A549 (cell line): ENCODE results near the gene IRF2BPL. TPM values are rescaled to one million over a fixed set of nuclear protein-coding genes. Genes with fewer than 3 reads are reported as not detected.
A peak's percentile ranks its signal among the peaks of the same experiment; 100 is the strongest.
"Not testable (repeated sequence)": the region's sequence is repeated elsewhere in the genome, so short reads cannot be mapped to it uniquely, and the experiment has no call there.

Experiments used
- ATAC-seq, 2 experiments: fragments of 200-7000 bp in 1 of 2; fragments of >200 bp in 1 of 2; cut with Nextera tagmentation in 1 of 2; cut with Tn5 transposase in 1 of 2; 3 replicates each; pipeline versions ENCODE4 v1.8.0 to v1.9.1; 2018 to 2020; ENCODE audit warnings: mild to moderate bottlenecking in 1 of 2, moderate library complexity in 1 of 2
- CTCF ChIA-PET: fragments of 300-600 bp; sonication (Branson Sonifier 250); formaldehyde crosslinking; extraction: SDS; loops from one replicate; lab custom pipeline; 2021; ENCODE audit warnings: antibody characterized with exemption, inconsistent platforms; lab: Yijun Ruan, JAX
- POLR2A ChIA-PET: fragments of 350-600 bp; formaldehyde crosslinking; extraction: SDS; loops from one replicate; lab custom pipeline; 2021; ENCODE audit warnings: antibody characterized with exemption, inconsistent platforms; lab: Yijun Ruan, JAX
- DNase-seq, 2 experiments: peaks; one replicate each; pipeline versions ENCODE4 v3.0.0 to v3.0.0-alpha.2; 2011 to 2016; ENCODE audit warnings: low read depth in 1 of 2, low spot score in 1 of 2
- FAIRE-seq: peaks from 2 replicates; lab custom pipeline; 2011; peaks lifted over from hg19 to GRCh38; lab: Jason Lieb, UNC
- H3K27ac ChIP-seq, 2 experiments: fragments of >200 bp; sonication (Bioruptor Twin); formaldehyde crosslinking; 3 replicates each; pipeline ENCODE4 v1.5.1; 2016 to 2017
- H3K4me1 ChIP-seq: fragments of >200 bp; sonication (Bioruptor Twin); formaldehyde crosslinking; 3 replicates; pipeline ENCODE4 v1.6.1; 2016
- H3K4me2 ChIP-seq: fragments of >200 bp; sonication (Bioruptor Twin); formaldehyde crosslinking; 3 replicates; pipeline ENCODE4 v1.6.1; 2016
- H3K4me3 ChIP-seq: fragments of >200 bp; sonication (Bioruptor Twin); formaldehyde crosslinking; 3 replicates; pipeline ENCODE4 v1.5.1; 2016
- H3K9me3 ChIP-seq: fragments of >200 bp; sonication (Bioruptor Twin); formaldehyde crosslinking; 3 replicates; pipeline ENCODE4 v1.6.1; 2016
- CBX2 ChIP-seq: fragments of 200-600 bp; sonication (generic); IDR thresholded peaks from 2 replicates; pipeline ENCODE4 v1.6.1; 2016; ENCODE audit warnings: low read depth, mild to moderate bottlenecking, borderline replicate concordance
- ESRRA ChIP-seq: fragments of 150-350 bp; IDR thresholded peaks from 2 replicates; pipeline ENCODE4 v1.6.1; 2014; ENCODE audit warnings: mild to moderate bottlenecking, low read length, borderline replicate concordance
- FOSL2 ChIP-seq, 2 experiments: fragments of 450-650 bp in 1 of 2; fragments of >200 bp in 1 of 2; sonication (Bioruptor Twin) in 1 of 2; formaldehyde crosslinking; IDR thresholded peaks; 2 replicates each; pipeline versions ENCODE4 v1.5.0 to v1.6.1; 2016 to 2020; ENCODE audit warnings: mild to moderate bottlenecking in 1 of 2, moderate library complexity in 1 of 2
- FOXS1 ChIP-seq: fragments of 250-450 bp; sonication (Bioruptor Pico); IDR thresholded peaks from 2 replicates; pipeline ENCODE4 v1.5.0; 2020; ENCODE audit warnings: mild to moderate bottlenecking, moderate library complexity
- JUNB ChIP-seq: fragments of >200 bp; sonication (Bioruptor Twin); formaldehyde crosslinking; IDR thresholded peaks from 2 replicates; pipeline ENCODE4 v1.6.1; 2016
- MAFK ChIP-seq: fragments of 450-650 bp; IDR thresholded peaks from 2 replicates; pipeline ENCODE4 v1.6.1; 2014; ENCODE audit not compliant: partially characterized antibody
- MAZ ChIP-seq: fragments of 150-350 bp; IDR thresholded peaks from 2 replicates; pipeline ENCODE4 v1.6.1; 2014; ENCODE audit warnings: antibody characterized with exemption, low read depth, low read length, borderline replicate concordance
- MYC ChIP-seq: IDR thresholded peaks from 2 replicates; pipeline ENCODE4 v1.6.1; 2012; ENCODE audit warnings: mild to moderate bottlenecking, inconsistent platforms, low read length, improper control_type of control experiment, borderline replicate concordance
- RAD21 ChIP-seq, 2 experiments: fragments of >200 bp in 1 of 2; sonication (Bioruptor Twin) in 1 of 2; formaldehyde crosslinking in 1 of 2; IDR thresholded peaks in 1 of 2; conservative IDR thresholded peaks in 1 of 2; 2 replicates in 1 of 2; 3 replicates in 1 of 2; pipeline ENCODE4 v1.6.1; 2012 to 2018; ENCODE audit warnings: inconsistent platforms in 1 of 2
- RCOR1 ChIP-seq: fragments of 150-350 bp; IDR thresholded peaks from 2 replicates; pipeline ENCODE4 v1.6.1; 2014; ENCODE audit warnings: antibody characterized with exemption, low read length, low read depth
- SMC3 ChIP-seq: fragments of >200 bp; sonication (Bioruptor Twin); formaldehyde crosslinking; IDR thresholded peaks from 3 replicates; pipeline ENCODE4 v1.6.1; 2018; ENCODE audit warnings: inconsistent platforms
- ZFP36 ChIP-seq: fragments of 450-650 bp; IDR thresholded peaks from 2 replicates; pipeline ENCODE4 v1.6.1; 2014; ENCODE audit warnings: borderline replicate concordance; ENCODE audit not compliant: partially characterized antibody
- ZSCAN20 ChIP-seq: fragments of 250-450 bp; sonication (Bioruptor Pico); IDR thresholded peaks from 2 replicates; pipeline ENCODE4 v1.8.0; 2022; ENCODE audit warnings: mild to moderate bottlenecking, moderate library complexity
- WGBS: methylation state at CpG from one replicate; pipeline ENCODE4 v1.1.6; 2017; ENCODE audit errors: missing lambda C conversion rate; 5-methylcytosine and 5-hydroxymethylcytosine counted together
- polyA plus RNA-seq, 4 experiments: library from polyadenylated mRNA; depleted of rRNA in 3 of 4; stranded (reverse); fragments of >200 nt; fragmentation: RNase III in 1 of 4; extraction: RNeasy Plus Mini Kit Qiagen cat#74134 plus additional on column Dnase treatment in 1 of 4; gene quantifications; 2 replicates in 3 of 4; 3 replicates in 1 of 4; pipeline ENCODE4 v1.2.3, GENCODE V29; 2011 to 2017
- TF ChIP-seq, protein P1 (sequence below): IDR thresholded peaks from 2 replicates; pipeline ENCODE4 v1.6.1; 2012
- TF ChIP-seq, protein P2 (sequence below): fragments of >200 bp; sonication (Bioruptor Twin); formaldehyde crosslinking; IDR thresholded peaks from 2 replicates; pipeline ENCODE4 v1.6.1; 2016
- TF ChIP-seq, protein P3 (sequence below): fragments of 200-600 bp; sonication (generic); IDR thresholded peaks from 2 replicates; pipeline ENCODE4 v1.6.1; 2016; ENCODE audit warnings: antibody characterized with exemption, mild to moderate bottlenecking, moderate library complexity
- TF ChIP-seq, protein P4 (sequence below): fragments of 150-350 bp; IDR thresholded peaks from 2 replicates; pipeline ENCODE4 v1.6.1; 2014; ENCODE audit warnings: low read depth, mild to moderate bottlenecking, low read length

The IRF2BPL gene
- polyA plus RNA-seq, 2 of the 4 experiments (the other 2 are of a cell fraction) = 18.1 to 28.3 TPM

DNA sequence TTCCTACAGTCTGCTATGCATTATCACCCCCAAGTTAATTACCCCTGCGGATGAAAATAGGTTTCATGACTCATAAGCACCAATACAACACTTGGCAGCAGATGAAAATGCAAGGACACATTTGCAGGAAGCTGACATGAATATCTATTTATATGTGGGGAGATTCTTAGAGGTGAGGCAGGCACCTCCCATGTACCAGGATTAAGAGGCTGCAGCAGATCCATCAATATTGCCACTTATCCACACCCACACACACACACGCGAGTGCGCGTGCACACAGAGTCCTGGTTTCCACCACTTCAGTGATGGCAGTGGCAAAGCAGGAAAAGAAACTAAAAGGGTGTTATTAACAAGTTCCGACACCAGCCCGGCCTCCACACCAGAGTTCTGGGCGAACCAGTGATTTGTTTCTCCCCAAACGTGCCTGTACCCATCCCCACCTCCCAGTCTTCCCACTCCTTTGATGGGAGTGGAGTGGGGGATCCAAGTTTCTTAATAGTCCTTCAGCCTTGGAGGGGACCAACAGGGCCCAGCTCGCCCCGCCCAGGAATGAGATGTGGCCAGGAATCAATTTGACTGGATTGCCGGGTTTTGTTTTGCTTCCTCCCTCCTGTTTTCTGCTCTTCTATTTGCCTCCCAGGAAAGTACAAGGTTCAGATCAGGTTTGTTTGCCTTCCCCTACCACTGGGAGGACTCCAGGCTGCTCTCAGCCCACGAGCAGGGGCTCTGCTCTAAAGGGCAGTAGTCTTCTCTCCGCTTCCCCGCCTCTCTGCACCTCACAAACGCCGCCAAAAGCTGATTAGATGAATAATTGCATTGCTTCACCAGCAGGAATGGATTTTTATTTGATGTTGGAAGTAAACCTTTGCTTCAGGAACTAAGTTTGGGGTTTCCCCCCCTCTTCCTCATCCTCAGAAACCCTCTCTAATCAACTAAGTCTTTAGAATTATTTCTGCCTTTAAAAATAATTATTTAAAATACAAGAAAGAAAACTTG lies 5.2 kb downstream of the IRF2BPL start:
- no peaks in the 10 kb centered on the region for H3K9me3 ChIP-seq
- no peak for TF ChIP-seq RCOR1
- TF ChIP-seq MAZ = no peak
- TF ChIP-seq, protein P1, sequence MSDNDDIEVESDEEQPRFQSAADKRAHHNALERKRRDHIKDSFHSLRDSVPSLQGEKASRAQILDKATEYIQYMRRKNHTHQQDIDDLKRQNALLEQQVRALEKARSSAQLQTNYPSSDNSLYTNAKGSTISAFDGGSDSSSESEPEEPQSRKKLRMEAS = no peak
- no peak for TF ChIP-seq MYC
- peak; percentile 28 to 31; a peak in 2 of 5 replicates for TF ChIP-seq RAD21 (conservative IDR thresholded peaks at IDR 0.05 in 1 of 2, IDR thresholded peaks at IDR 0.05 in 1 of 2)
- TF ChIP-seq, protein P2, sequence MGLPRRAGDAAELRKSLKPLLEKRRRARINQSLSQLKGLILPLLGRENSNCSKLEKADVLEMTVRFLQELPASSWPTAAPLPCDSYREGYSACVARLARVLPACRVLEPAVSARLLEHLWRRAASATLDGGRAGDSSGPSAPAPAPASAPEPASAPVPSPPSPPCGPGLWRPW = no peak
- TF ChIP-seq CBX2 = no peak
- no peak for TF ChIP-seq FOSL2 (IDR thresholded peaks at IDR 0.05)
- TF ChIP-seq FOSL2 (CRISPR knock-in tag; IDR thresholded peaks at IDR 0.05) = peak; percentile 35
- ChIA-PET CTCF (interaction anchor here (0.7 to 28.2 kb wide), 16 partner anchors 13 to 151 kb away, joined by 3 to 481 read pairs (median 9); no protein-coding TSS in a partner anchor), POLR2A (interaction anchor here (0.9 to 8.4 kb wide), 9 partner anchors 14 to 110 kb away, joined by 3 to 78 read pairs (median 5); no protein-coding TSS in a partner anchor)
- WGBS = 39% methylated on average over 17 of the region's 17 CpGs
- peak overlapping the region; percentile 98 for H3K4me2 ChIP-seq
- ATAC-seq (peak in 1 of 2 experiments; percentile 50; a peak in 3 of 6 replicates), FAIRE-seq (no peak), DNase-seq (peak in 1 of 2 experiments; percentile 75)
- H3K4me3 ChIP-seq = peak overlapping the region; percentile 78; the same call in 2 of the 3 replicates
- peaks cover 31% of the 10 kb centered on the region for H3K4me1 ChIP-seq
- peak overlapping the region; percentile 95 to 99 for H3K27ac ChIP-seq

DNA sequence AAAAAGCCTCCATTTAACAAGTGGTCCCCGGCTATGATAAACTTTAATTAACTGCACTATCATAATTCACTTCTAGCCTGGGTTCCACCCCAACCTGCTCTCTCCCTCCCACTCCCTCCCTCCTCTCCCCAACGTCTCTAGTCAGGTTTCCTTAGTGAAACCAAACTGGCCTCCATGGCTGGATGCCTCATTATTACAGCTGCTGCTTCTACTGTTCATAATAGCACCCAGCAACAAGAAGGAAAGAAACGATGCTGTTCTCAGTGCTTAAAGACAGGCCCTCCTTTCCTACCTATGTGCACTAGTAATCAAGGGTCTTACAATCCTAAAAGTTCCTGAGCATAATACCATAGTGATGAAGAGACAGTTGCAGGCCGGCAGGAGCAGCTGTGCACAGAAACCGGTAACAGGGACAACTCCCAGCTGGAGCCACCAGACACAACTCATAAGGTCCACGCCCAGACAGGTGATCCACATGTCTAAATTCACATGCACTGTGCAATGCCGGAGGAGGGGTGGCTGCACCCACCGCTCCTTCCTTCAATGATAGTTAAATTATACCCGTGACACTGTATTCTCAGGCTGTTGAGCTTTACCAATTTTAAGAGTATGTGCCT lies 6.2 kb downstream of the IRF2BPL start:
- POLR2A ChIA-PET = interaction anchor here (0.6 to 8.4 kb wide), 5 partner anchors 45 to 109 kb away, joined by 3 to 78 read pairs (median 3); no protein-coding TSS in a partner anchor
- H3K4me3 ChIP-seq = no peak overlapping the region

DNA sequence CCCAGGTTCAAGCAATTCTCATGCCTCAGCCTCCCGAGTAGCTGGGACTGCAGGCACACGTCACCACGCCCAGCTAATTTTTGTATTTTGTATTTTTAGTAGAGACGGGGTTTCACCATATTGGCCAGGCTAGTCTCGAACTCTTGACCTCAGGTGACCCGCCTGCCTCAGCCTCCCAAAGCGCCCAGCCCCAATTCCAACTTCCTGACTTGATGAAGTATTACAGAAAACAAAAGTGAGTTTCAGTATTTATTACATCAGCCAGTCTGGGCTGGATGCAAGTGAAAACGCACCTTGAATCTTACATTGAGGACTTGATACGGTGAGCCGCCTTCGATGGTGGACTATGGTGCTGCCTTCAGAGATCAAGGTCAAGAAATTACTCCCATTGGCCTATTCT lies 7.1 kb downstream of the IRF2BPL start:
- FAIRE-seq, DNase-seq, H3K4me3 ChIP-seq, ATAC-seq, H3K4me2 ChIP-seq, H3K9me3 ChIP-seq: not testable (repeated sequence)
- 92% methylated on average over 11 of the region's 11 CpGs for WGBS
- ChIA-PET POLR2A (interaction anchor here (0.6 to 4.5 kb wide), 3 partner anchors 44 to 60 kb away, joined by 3 to 21 read pairs (median 3); no protein-coding TSS in a partner anchor), CTCF (interaction anchor here (1.0 to 28.2 kb wide), 6 partner anchors 9 to 149 kb away, joined by 3 to 481 read pairs (median 8); no protein-coding TSS in a partner anchor)
- Histone ChIP-seq H3K4me1 (peaks cover 31% of the 10 kb centered on the region), H3K27ac (peak overlapping the region in 1 of 2 experiments; percentile 99; a peak in 2 of 6 replicates)

More for the DNA sequence above, 6.2 kb downstream of the IRF2BPL start:
- WGBS = 72% methylated on average over 9 of the region's 9 CpGs
- TF ChIP-seq, protein P3, sequence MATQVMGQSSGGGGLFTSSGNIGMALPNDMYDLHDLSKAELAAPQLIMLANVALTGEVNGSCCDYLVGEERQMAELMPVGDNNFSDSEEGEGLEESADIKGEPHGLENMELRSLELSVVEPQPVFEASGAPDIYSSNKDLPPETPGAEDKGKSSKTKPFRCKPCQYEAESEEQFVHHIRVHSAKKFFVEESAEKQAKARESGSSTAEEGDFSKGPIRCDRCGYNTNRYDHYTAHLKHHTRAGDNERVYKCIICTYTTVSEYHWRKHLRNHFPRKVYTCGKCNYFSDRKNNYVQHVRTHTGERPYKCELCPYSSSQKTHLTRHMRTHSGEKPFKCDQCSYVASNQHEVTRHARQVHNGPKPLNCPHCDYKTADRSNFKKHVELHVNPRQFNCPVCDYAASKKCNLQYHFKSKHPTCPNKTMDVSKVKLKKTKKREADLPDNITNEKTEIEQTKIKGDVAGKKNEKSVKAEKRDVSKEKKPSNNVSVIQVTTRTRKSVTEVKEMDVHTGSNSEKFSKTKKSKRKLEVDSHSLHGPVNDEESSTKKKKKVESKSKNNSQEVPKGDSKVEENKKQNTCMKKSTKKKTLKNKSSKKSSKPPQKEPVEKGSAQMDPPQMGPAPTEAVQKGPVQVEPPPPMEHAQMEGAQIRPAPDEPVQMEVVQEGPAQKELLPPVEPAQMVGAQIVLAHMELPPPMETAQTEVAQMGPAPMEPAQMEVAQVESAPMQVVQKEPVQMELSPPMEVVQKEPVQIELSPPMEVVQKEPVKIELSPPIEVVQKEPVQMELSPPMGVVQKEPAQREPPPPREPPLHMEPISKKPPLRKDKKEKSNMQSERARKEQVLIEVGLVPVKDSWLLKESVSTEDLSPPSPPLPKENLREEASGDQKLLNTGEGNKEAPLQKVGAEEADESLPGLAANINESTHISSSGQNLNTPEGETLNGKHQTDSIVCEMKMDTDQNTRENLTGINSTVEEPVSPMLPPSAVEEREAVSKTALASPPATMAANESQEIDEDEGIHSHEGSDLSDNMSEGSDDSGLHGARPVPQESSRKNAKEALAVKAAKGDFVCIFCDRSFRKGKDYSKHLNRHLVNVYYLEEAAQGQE = no peak
- TF ChIP-seq JUNB (no peak), FOXS1 (CRISPR knock-in tag) (no peak), ZSCAN20 (no peak), ESRRA (no peak), MAFK (no peak), MYC (no peak), SMC3 (no peak), ZFP36 (no peak)
- TF ChIP-seq, protein P4, sequence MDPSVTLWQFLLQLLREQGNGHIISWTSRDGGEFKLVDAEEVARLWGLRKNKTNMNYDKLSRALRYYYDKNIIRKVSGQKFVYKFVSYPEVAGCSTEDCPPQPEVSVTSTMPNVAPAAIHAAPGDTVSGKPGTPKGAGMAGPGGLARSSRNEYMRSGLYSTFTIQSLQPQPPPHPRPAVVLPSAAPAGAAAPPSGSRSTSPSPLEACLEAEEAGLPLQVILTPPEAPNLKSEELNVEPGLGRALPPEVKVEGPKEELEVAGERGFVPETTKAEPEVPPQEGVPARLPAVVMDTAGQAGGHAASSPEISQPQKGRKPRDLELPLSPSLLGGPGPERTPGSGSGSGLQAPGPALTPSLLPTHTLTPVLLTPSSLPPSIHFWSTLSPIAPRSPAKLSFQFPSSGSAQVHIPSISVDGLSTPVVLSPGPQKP = no peak
- TF ChIP-seq, protein P1 = no peak
- no peak for FAIRE-seq
- ATAC-seq = no peak; a peak in 1 of 6 replicates
- H3K4me1 ChIP-seq = peaks cover 31% of the 10 kb centered on the region
- H3K9me3 ChIP-seq = no peaks in the 10 kb centered on the region
- H3K4me2 ChIP-seq = peak overlapping the region; percentile 98
- no peak for DNase-seq
- CTCF ChIA-PET = interaction anchor here (1.2 to 28.2 kb wide), 11 partner anchors 16 to 150 kb away, joined by 3 to 481 read pairs (median 13); no protein-coding TSS in a partner anchor
- peak overlapping the region in 1 of 2 experiments; percentile 99; a peak in 4 of 6 replicates for H3K27ac ChIP-seq
